KOPT-K1 (cell line): Measurements from ENCODE around the gene SET.

Source experiments
- H3K27ac ChIP-seq: fragments of 200-600 bp; sonication (generic); 2 replicates; pipeline ENCODE4 v1.5.1; 2016; ENCODE audit warnings: antibody characterized with exemption, mild to moderate bottlenecking, low read depth, low read length; ENCODE audit not compliant: poor library complexity, severe bottlenecking
- H3K36me3 ChIP-seq: fragments of 200-600 bp; sonication (generic); 2 replicates; pipeline ENCODE4 v1.5.1; 2017; ENCODE audit warnings: antibody characterized with exemption, mild to moderate bottlenecking, low read length, moderate library complexity; ENCODE audit not compliant: insufficient read depth
- H3K9me3 ChIP-seq: fragments of 200-600 bp; sonication (generic); 2 replicates; pipeline ENCODE4 v1.5.1; 2017; ENCODE audit warnings: antibody characterized with exemption, low read length, mild to moderate bottlenecking; ENCODE audit not compliant: insufficient read depth, poor library complexity, severe bottlenecking

Gene SET

GRCh38 chr9:128714586-128715435, 25.8 kb downstream of the SET start:
- no peaks in the 10 kb centered on the region for H3K9me3 ChIP-seq
- H3K36me3 ChIP-seq, result peaks cover under 1% of the 10 kb centered on the region; the same call in 1 of the 2 replicates
- H3K27ac ChIP-seq, result no peak overlapping the region

- no peak overlapping the region for H3K27ac ChIP-seq
- H3K36me3 ChIP-seq, result peaks cover 7% of the 10 kb centered on the region; the same call in 1 of the 2 replicates
- H3K9me3 ChIP-seq, result no peaks in the 10 kb centered on the region
Measured at GRCh38 chr9:128715436-128715750, 26.4 kb downstream of the SET start.

- Histone ChIP-seq H3K9me3 (no peaks in the 10 kb centered on the region), H3K27ac (no peak overlapping the region), H3K36me3 (peaks cover 19% of the 10 kb centered on the region; the same call in 1 of the 2 replicates)
Measured at GRCh38 chr9:128716581-128717254, 27.7 kb downstream of the SET start.

GRCh38 chr9:128718047-128718446, 29.0 kb downstream of the SET start:
- Histone ChIP-seq H3K9me3 (no peaks in the 10 kb centered on the region), H3K27ac (no peak overlapping the region), H3K36me3 (peaks cover 19% of the 10 kb centered on the region; the same call in 1 of the 2 replicates)

GRCh38 chr9:128718475-128718874, 29.5 kb downstream of the SET start:
- Histone ChIP-seq H3K36me3 (peaks cover 19% of the 10 kb centered on the region; the same call in 1 of the 2 replicates), H3K9me3 (no peaks in the 10 kb centered on the region), H3K27ac (no peak overlapping the region)

GRCh38 chr9:128719919-128720605, 31.0 kb downstream of the SET start:
- Histone ChIP-seq H3K27ac (no peak overlapping the region), H3K36me3 (peaks cover 19% of the 10 kb centered on the region; the same call in 1 of the 2 replicates), H3K9me3 (no peaks in the 10 kb centered on the region)

- H3K27ac ChIP-seq, result no peak overlapping the region
- peaks cover 19% of the 10 kb centered on the region; the same call in 1 of the 2 replicates for H3K36me3 ChIP-seq
- H3K9me3 ChIP-seq, result no peaks in the 10 kb centered on the region
Measured at GRCh38 chr9:128720841-128721486, 31.9 kb downstream of the SET start.

GRCh38 chr9:128721487-128722010, 32.5 kb downstream of the SET start:
- no peaks in the 10 kb centered on the region for H3K9me3 ChIP-seq
- no peak overlapping the region for H3K27ac ChIP-seq
- peaks cover 19% of the 10 kb centered on the region; the same call in 1 of the 2 replicates for H3K36me3 ChIP-seq

GRCh38 chr9:128722380-128723351, 33.6 kb downstream of the SET start:
- peaks cover 19% of the 10 kb centered on the region; the same call in 1 of the 2 replicates for H3K36me3 ChIP-seq
- H3K9me3 ChIP-seq, result no peaks in the 10 kb centered on the region
- H3K27ac ChIP-seq, result peak overlapping the region; percentile 78

GRCh38 chr9:128723352-128723865, 34.4 kb downstream of the SET start:
- peak overlapping the region; percentile 78 for H3K27ac ChIP-seq
- no peaks in the 10 kb centered on the region for H3K9me3 ChIP-seq
- peaks cover 19% of the 10 kb centered on the region; the same call in 1 of the 2 replicates for H3K36me3 ChIP-seq

GRCh38 chr9:128723866-128724743, 35.1 kb downstream of the SET start, which contains the start of gene ZDHHC12:
ZDHHC12 (minus strand) TSS chr9:128724127; CDS start chr9:128724093, 34 bp downstream.
- Histone ChIP-seq H3K27ac (peak within 1 kb of the TSS; percentile 81), H3K9me3 (no peaks in the 10 kb centered on the region), H3K36me3 (peaks cover 19% of the 10 kb centered on the region; the same call in 1 of the 2 replicates)

GRCh38 chr9:128724744-128725211, 35.8 kb downstream of the SET start:
- H3K36me3 ChIP-seq, result peaks cover 19% of the 10 kb centered on the region; the same call in 1 of the 2 replicates
- H3K27ac ChIP-seq, result peak overlapping the region; percentile 81

More at GRCh38 chr9:128724744-128725211, 35.8 kb downstream of the SET start:
- H3K9me3 ChIP-seq, result no peaks in the 10 kb centered on the region
